ENCODE measurements around the gene LAMB2. TPM values are rescaled to one million over a fixed set of nuclear protein-coding genes. Genes with fewer than 3 reads are reported as not detected.
A peak's percentile ranks its signal among the peaks of the same experiment; 100 is the strongest.

Gene LAMB2
- total RNA-seq, 2 experiments from 2014 or later: 0.36 to 0.60 TPM

- H3K36me3 Mint-ChIP-seq (ENCODE audit: low read depth): peaks cover 58% of the 10 kb centered on the region
- Histone ChIP-seq H3K27ac (ENCODE audit: low read depth in 1 of 2, low read length in 2 of 2) (peak within 1 kb of the TSS; percentile 71 to 78), H3K4me3 (ENCODE audit: low read length) (peak within 1 kb of the TSS; percentile 98), H3K36me3 (ENCODE audit: insufficient read depth, low read length) (peaks cover 54% of the 10 kb centered on the region), H3K27me3 (ENCODE audit: control insufficient read depth in 1 of 2, insufficient read depth in 2 of 2, low read length in 2 of 2) (no peaks in the 10 kb centered on the region), H3K4me1 (ENCODE audit: insufficient read depth, low read length) (peaks cover 25% of the 10 kb centered on the region), H3K9me3 (ENCODE audit: control insufficient read depth in 1 of 2, insufficient read depth in 1 of 2, low read length in 2 of 2) (no peaks in the 10 kb centered on the region)
- DNase-seq (peak; percentile 79 to 93 (median 85)), ATAC-seq (ENCODE audit: poor library complexity) (peak; percentile 99)
- ChIA-PET CTCF (interaction anchor here (1.5 to 3.5 kb wide), 2 partner anchors 10 to 67 kb away, joined by 4 to 20 read pairs; partner anchors contain the start of genes KLHDC8B and QRICH1), POLR2A (interaction anchor here (0.6 to 5.1 kb wide), 8 partner anchors 12 to 1605 kb away, joined by 3 to 77 read pairs (median 6); partner anchors contain the start of genes DALRD3, IMPDH2, NDUFAF3 and QRICH1)
- no peak for TF ChIP-seq CTCF (IDR thresholded peaks at IDR 0.05)
- H3K4me1 Mint-ChIP-seq (ENCODE audit: low read depth): peaks cover 31% of the 10 kb centered on the region
- H3K27me3 Mint-ChIP-seq: no peaks in the 10 kb centered on the region
- peak within 1 kb of the TSS; percentile 99 for H3K27ac Mint-ChIP-seq
- no peaks in the 10 kb centered on the region for H3K9me3 Mint-ChIP-seq
- intact Hi-C loops (cut with DNase I, micrococcal nuclease): loop anchor here (1.0 to 5.0 kb wide), 3 partner anchors 10 to 187 kb away; partner anchors contain the start of genes QRICH1 (in 2 of the 2), USP19 (in 2 of the 2) and ARIH2 (in 1 of the 2)
- H3K4me3 Mint-ChIP-seq: peak within 1 kb of the TSS; percentile 99
Observed at GRCh38 chr3:49104427-49105291, 28.2 kb downstream of the LAMB2 start, which contains the start of gene QARS1. QARS1 (minus strand) TSS chr3:49104757; CDS start chr3:49104733, 24 bp downstream.

GRCh38 chr3:49104052-49104426 is 28.8 kb downstream of the LAMB2 start:
- H3K36me3 ChIP-seq (ENCODE audit: insufficient read depth, low read length): peaks cover 54% of the 10 kb centered on the region
- H3K27me3 ChIP-seq (ENCODE audit: control insufficient read depth in 1 of 2, insufficient read depth in 2 of 2, low read length in 2 of 2): no peaks in the 10 kb centered on the region
- Mint-ChIP-seq H3K4me3 (peak overlapping the region; percentile 99), H3K36me3 (ENCODE audit: low read depth) (peaks cover 59% of the 10 kb centered on the region), H3K4me1 (ENCODE audit: low read depth) (peaks cover 31% of the 10 kb centered on the region), H3K27me3 (no peaks in the 10 kb centered on the region), H3K9me3 (no peaks in the 10 kb centered on the region), H3K27ac (peak overlapping the region; percentile 99)
- CTCF ChIA-PET: interaction anchor here (1.5 to 3.5 kb wide), 2 partner anchors 10 to 67 kb away, joined by 4 to 20 read pairs; partner anchors contain the start of genes KLHDC8B and QRICH1
- peak overlapping the region; percentile 71 to 78 for H3K27ac ChIP-seq (ENCODE audit: low read depth in 1 of 2, low read length in 2 of 2)
- POLR2A ChIA-PET: interaction anchor here (1.0 to 5.1 kb wide), 7 partner anchors 11 to 236 kb away, joined by 3 to 77 read pairs (median 9); partner anchors contain the start of genes DALRD3, IMPDH2, NDUFAF3 and QRICH1
- intact Hi-C loops (cut with DNase I, micrococcal nuclease): loop anchor here (1.0 to 5.0 kb wide), 3 partner anchors 10 to 187 kb away; partner anchors contain the start of genes QRICH1 (in 2 of the 2), USP19 (in 2 of the 2) and ARIH2 (in 1 of the 2)
- ATAC-seq (ENCODE audit: poor library complexity): no peak
- no peak for TF ChIP-seq CTCF (IDR thresholded peaks at IDR 0.05)
- peaks cover 25% of the 10 kb centered on the region for H3K4me1 ChIP-seq (ENCODE audit: insufficient read depth, low read length)
- peak in 1 of 14 experiments; percentile 7 for DNase-seq
- peak overlapping the region; percentile 98 for H3K4me3 ChIP-seq (ENCODE audit: low read length)
- no peaks in the 10 kb centered on the region for H3K9me3 ChIP-seq (ENCODE audit: control insufficient read depth in 1 of 2, insufficient read depth in 1 of 2, low read length in 2 of 2)

- peaks cover 70% of the 10 kb centered on the region for H3K36me3 Mint-ChIP-seq (ENCODE audit: low read depth)
- ChIA-PET CTCF (no interaction called here), POLR2A (interaction anchor here (1.1 kb wide), 1 partner anchor 21 kb away, joined by 4 read pairs; the partner anchor contains the start of gene USP19)
- H3K27me3 Mint-ChIP-seq: no peaks in the 10 kb centered on the region
- Histone ChIP-seq H3K27me3 (ENCODE audit: control insufficient read depth in 1 of 2, insufficient read depth in 2 of 2, low read length in 2 of 2) (no peaks in the 10 kb centered on the region), H3K27ac (ENCODE audit: low read depth in 1 of 2, low read length in 2 of 2) (no peak overlapping the region), H3K36me3 (ENCODE audit: insufficient read depth, low read length) (peaks cover 58% of the 10 kb centered on the region), H3K4me1 (ENCODE audit: insufficient read depth, low read length) (peaks cover 27% of the 10 kb centered on the region), H3K4me3 (ENCODE audit: low read length) (no peak overlapping the region), H3K9me3 (ENCODE audit: control insufficient read depth in 1 of 2, insufficient read depth in 1 of 2, low read length in 2 of 2) (no peaks in the 10 kb centered on the region)
- no peak for ATAC-seq (ENCODE audit: poor library complexity)
- no peak for DNase-seq
- H3K4me3 Mint-ChIP-seq: peak overlapping the region; percentile 51
- peaks cover 26% of the 10 kb centered on the region for H3K4me1 Mint-ChIP-seq (ENCODE audit: low read depth)
- no peak overlapping the region for H3K27ac Mint-ChIP-seq
- no peaks in the 10 kb centered on the region for H3K9me3 Mint-ChIP-seq
- intact Hi-C loops (cut with DNase I, micrococcal nuclease): loop anchor here in 1 of 2 experiments (5.0 kb wide), 1 partner anchor 183 kb away; the partner anchor contains the start of gene ARIH2
- no peak for TF ChIP-seq CTCF (IDR thresholded peaks at IDR 0.05)
Observed at GRCh38 chr3:49100046-49100615, 32.7 kb downstream of the LAMB2 start.
